Liver (tissue), 9 donors: ENCODE measurements around the gene OTUD1. TPM values are rescaled to one million over a fixed set of nuclear protein-coding genes. Genes with fewer than 3 reads are reported as not detected.

Source experiments
- DNase-seq: peaks from one replicate; pipeline ENCODE4 v3.0.0-alpha.2; 2017; ENCODE audit warnings: low spot score
- H3K27ac ChIP-seq, 2 donors: one replicate each; pipeline ENCODE4 v1.7.0; 2013; ENCODE audit warnings: inconsistent platforms in 2 of 2, low read length in 2 of 2, control low read depth in 1 of 2, low read depth in 1 of 2, mild to moderate bottlenecking in 1 of 2
- H3K27me3 ChIP-seq, 4 donors: one replicate each; pipeline versions ENCODE4 v1.6.1 to v1.7.0; 2013; ENCODE audit warnings: low read length in 3 of 4, inconsistent platforms in 1 of 4, mild to moderate bottlenecking in 1 of 4, moderate library complexity in 1 of 4; ENCODE audit not compliant: control insufficient read depth in 4 of 4, insufficient read depth in 4 of 4
- H3K36me3 ChIP-seq, 4 donors: one replicate each; pipeline versions ENCODE4 v1.6.1 to v1.7.0; 2013; ENCODE audit warnings: low read length in 3 of 4, mild to moderate bottlenecking in 3 of 4, low read depth in 1 of 4, moderate library complexity in 1 of 4; ENCODE audit not compliant: control insufficient read depth in 4 of 4, insufficient read depth in 3 of 4
- H3K4me1 ChIP-seq, 4 donors: one replicate each; pipeline versions ENCODE4 v1.6.1 to v1.7.0; 2013; ENCODE audit warnings: low read length in 3 of 4, mild to moderate bottlenecking in 3 of 4, moderate library complexity in 1 of 4; ENCODE audit not compliant: control insufficient read depth in 4 of 4, insufficient read depth in 4 of 4
- H3K4me3 ChIP-seq, 3 donors: one replicate each; pipeline versions ENCODE4 v1.6.1 to v1.7.0; 2013; ENCODE audit warnings: low read length in 3 of 3, control low read depth in 1 of 3, low read depth in 1 of 3, mild to moderate bottlenecking in 1 of 3
- H3K9ac ChIP-seq, 2 donors: one replicate each; pipeline ENCODE4 v1.7.0; 2013; ENCODE audit warnings: low read length in 2 of 2, mild to moderate bottlenecking in 2 of 2, moderate library complexity in 2 of 2, control low read depth in 1 of 2, low read depth in 1 of 2
- H3K9me3 ChIP-seq, 4 donors: one replicate each; pipeline versions ENCODE4 v1.6.1 to v1.7.0; 2013; ENCODE audit warnings: low read length in 3 of 4; ENCODE audit not compliant: control insufficient read depth in 4 of 4
- ATF3 ChIP-seq: IDR thresholded peaks from 2 replicates; pipeline ENCODE4 v1.6.1; 2016; ENCODE audit warnings: antibody characterized with exemption
- CTCF ChIP-seq: fragments of 150-350 bp; IDR thresholded peaks from 2 replicates; pipeline ENCODE4 v1.5.1; 2017; ENCODE audit warnings: improper control_type of control experiment, low read depth, low read length; ENCODE audit not compliant: missing input control
- EGR1 ChIP-seq, 2 donors: IDR thresholded peaks; 2 replicates each; pipeline ENCODE4 v1.6.1; 2016 to 2018; ENCODE audit warnings: antibody characterized with exemption in 2 of 2, low read depth in 2 of 2
- FOXA1 ChIP-seq: IDR thresholded peaks from 2 replicates; pipeline ENCODE4 v1.6.1; 2016; ENCODE audit warnings: antibody characterized with exemption
- FOXA2 ChIP-seq: IDR thresholded peaks from 2 replicates; pipeline ENCODE4 v1.6.1; 2016; ENCODE audit warnings: antibody characterized with exemption
- GABPA ChIP-seq, 2 donors: IDR thresholded peaks in 1 of 2; conservative IDR thresholded peaks in 1 of 2; 2 replicates each; pipeline ENCODE4 v1.6.1; 2016; ENCODE audit warnings: antibody characterized with exemption in 2 of 2, mild to moderate bottlenecking in 1 of 2, moderate library complexity in 1 of 2
- HNF4A ChIP-seq, 2 donors: conservative IDR thresholded peaks; 2 replicates each; pipeline ENCODE4 v1.6.1; 2016; ENCODE audit warnings: antibody characterized with exemption in 2 of 2, mild to moderate bottlenecking in 2 of 2
- HNF4G ChIP-seq: IDR thresholded peaks from 2 replicates; pipeline ENCODE4 v1.6.1; 2016; ENCODE audit warnings: antibody characterized with exemption
- JUND ChIP-seq, 2 donors: IDR thresholded peaks; 2 replicates each; pipeline ENCODE4 v1.6.1; 2016; ENCODE audit warnings: antibody characterized with exemption in 2 of 2
- MAX ChIP-seq: IDR thresholded peaks from 2 replicates; pipeline ENCODE4 v1.6.1; 2016; ENCODE audit warnings: antibody characterized with exemption
- NR2F2 ChIP-seq: IDR thresholded peaks from 2 replicates; pipeline ENCODE4 v1.6.1; 2016; ENCODE audit warnings: antibody characterized with exemption
- RAD21 ChIP-seq, 2 donors: IDR thresholded peaks; 2 replicates each; pipeline ENCODE4 v1.6.1; 2016; ENCODE audit warnings: antibody characterized with exemption in 2 of 2, mild to moderate bottlenecking in 2 of 2
- REST ChIP-seq: IDR thresholded peaks from 2 replicates; pipeline ENCODE4 v1.6.1; 2016; ENCODE audit warnings: antibody characterized with exemption, mild to moderate bottlenecking
- RXRA ChIP-seq, 2 donors: IDR thresholded peaks; 2 replicates each; pipeline ENCODE4 v1.6.1; 2017 to 2018; ENCODE audit warnings: antibody characterized with exemption in 2 of 2, mild to moderate bottlenecking in 1 of 2
- SP1 ChIP-seq: IDR thresholded peaks from 2 replicates; pipeline ENCODE4 v1.6.1; 2018; ENCODE audit warnings: antibody characterized with exemption, mild to moderate bottlenecking
- TAF1 ChIP-seq: conservative IDR thresholded peaks from 2 replicates; pipeline ENCODE4 v1.6.1; 2016; ENCODE audit warnings: antibody characterized with exemption, mild to moderate bottlenecking
- YY1 ChIP-seq: IDR thresholded peaks from 2 replicates; pipeline ENCODE4 v1.6.1; 2016; ENCODE audit warnings: antibody characterized with exemption, mild to moderate bottlenecking
- ZBTB33 ChIP-seq: IDR thresholded peaks from 2 replicates; pipeline ENCODE4 v1.6.1; 2016; ENCODE audit warnings: antibody characterized with exemption
- WGBS: extraction: QIAGEN DNeasy Blood & Tissue Kit; methylation state at CpG from one replicate; pipeline ENCODE4 v1.1.7; 2013; 5-methylcytosine and 5-hydroxymethylcytosine counted together
- polyA plus RNA-seq, 2 donors: library from polyadenylated mRNA; stranded (reverse) in 1 of 2; unstranded in 1 of 2; fragments of 200-250 nt in 1 of 2; fragments of >200 nt in 1 of 2; fragmentation: Nextera tagmentation in 1 of 2; extraction: Ambion mirVana in 1 of 2; gene quantifications; one replicate each; pipeline versions ENCODE4 v1.2.1 to v1.2.3, GENCODE V29; 2013 to 2015
- total RNA-seq, 2 donors: library from RNA; depleted of rRNA; stranded (reverse); fragments of >200 nt; gene quantifications; one replicate each; pipeline ENCODE4 v1.2.3, GENCODE V29; 2014
- donor health status: healthy.
- donor health status: healthy.
- donor health status: healthy.
- donor health status: healthy.
- donor health status: healthy.

Gene OTUD1
- total and polyA plus RNA-seq, 4 donors: 1.5 to 5.9 (median 2.9) TPM

GRCh38 chr10:23436983-23437382 lies 1.9 kb upstream of the OTUD1 start:
- H3K9ac ChIP-seq: no peak overlapping the region
- H3K27me3 ChIP-seq: no peaks in the 10 kb centered on the region
- H3K27ac ChIP-seq: no peak overlapping the region
- TF ChIP-seq CTCF: no peak
- no peak for TF ChIP-seq ATF3
- TF ChIP-seq FOXA1: no peak
- no peak for TF ChIP-seq RAD21 (IDR thresholded peaks at IDR 0.05)
- no peak for TF ChIP-seq GABPA (IDR thresholded peaks at IDR 0.05 in 1 of 2, conservative IDR thresholded peaks at IDR 0.05 in 1 of 2)
- TF ChIP-seq FOXA2: no peak
- no peak for TF ChIP-seq MAX
- TF ChIP-seq REST: no peak
- TF ChIP-seq HNF4A (conservative IDR thresholded peaks at IDR 0.05): no peak
- no peak for TF ChIP-seq RXRA (IDR thresholded peaks at IDR 0.05)
- TF ChIP-seq JUND (IDR thresholded peaks at IDR 0.05): no peak
- TF ChIP-seq SP1: no peak
- TF ChIP-seq TAF1: no peak
- TF ChIP-seq HNF4G: no peak
- no peak for TF ChIP-seq NR2F2
- TF ChIP-seq EGR1 (IDR thresholded peaks at IDR 0.05; ENCODE audit: low read depth in 2 of 2): no peak
- no peak for TF ChIP-seq ZBTB33
- TF ChIP-seq YY1: no peak
- H3K9me3 ChIP-seq: no peaks in the 10 kb centered on the region
- WGBS: 88% methylated on average over 4 of the region's 4 CpGs
- peaks cover 4 to 16% (median 9%) of the 10 kb centered on the region in 4 donors for H3K4me1 ChIP-seq
- no peak overlapping the region for H3K4me3 ChIP-seq
- H3K36me3 ChIP-seq: no peaks in the 10 kb centered on the region
- DNase-seq: no peak
